ENCODE data around the gene PWWP2B.

DNA sequence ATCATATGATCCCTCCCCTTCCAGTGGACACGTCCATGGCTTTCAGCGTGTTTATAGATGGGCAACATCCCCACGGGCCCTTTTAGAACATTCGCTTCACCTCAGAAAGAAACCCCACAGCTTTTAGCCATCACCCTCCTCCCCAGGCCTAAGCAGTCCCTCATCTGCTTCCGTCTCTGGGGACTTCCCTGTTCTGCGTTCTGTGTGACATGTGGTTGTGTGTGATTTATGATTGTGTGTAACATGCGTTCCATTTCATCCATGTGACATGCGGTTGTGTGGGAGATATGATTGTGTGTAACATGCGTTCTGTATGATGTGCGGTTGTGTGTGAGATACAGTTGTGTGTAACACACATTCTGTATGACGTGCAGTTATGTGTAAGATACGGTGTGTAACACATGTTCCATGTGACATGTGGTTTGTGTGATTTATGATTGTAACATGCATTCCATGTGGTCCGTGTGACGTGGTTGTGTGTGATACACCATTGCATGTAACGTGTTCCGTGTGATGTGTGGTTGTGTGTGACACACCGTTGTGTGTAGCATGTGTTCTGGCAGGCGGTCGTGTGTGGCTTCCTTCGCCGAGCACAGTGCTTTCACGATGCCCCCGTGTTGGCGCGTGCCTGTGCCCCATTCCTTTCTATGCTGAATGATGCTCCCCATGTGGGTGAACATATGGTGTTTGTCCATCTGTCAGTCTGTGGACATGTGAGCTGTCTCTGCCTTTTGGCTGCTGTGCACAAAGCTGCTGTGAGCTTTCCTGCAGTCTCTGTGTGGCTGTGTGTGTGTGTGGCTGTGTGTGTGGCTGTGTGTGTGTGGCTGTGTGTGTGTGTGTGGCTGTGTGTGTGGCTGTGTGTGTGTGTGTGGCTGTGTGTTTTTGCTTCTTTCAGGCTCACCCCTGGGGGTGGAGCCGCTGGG lies 26.2 kb downstream of the PWWP2B start:
- TF ChIP-seq, protein P1, sequence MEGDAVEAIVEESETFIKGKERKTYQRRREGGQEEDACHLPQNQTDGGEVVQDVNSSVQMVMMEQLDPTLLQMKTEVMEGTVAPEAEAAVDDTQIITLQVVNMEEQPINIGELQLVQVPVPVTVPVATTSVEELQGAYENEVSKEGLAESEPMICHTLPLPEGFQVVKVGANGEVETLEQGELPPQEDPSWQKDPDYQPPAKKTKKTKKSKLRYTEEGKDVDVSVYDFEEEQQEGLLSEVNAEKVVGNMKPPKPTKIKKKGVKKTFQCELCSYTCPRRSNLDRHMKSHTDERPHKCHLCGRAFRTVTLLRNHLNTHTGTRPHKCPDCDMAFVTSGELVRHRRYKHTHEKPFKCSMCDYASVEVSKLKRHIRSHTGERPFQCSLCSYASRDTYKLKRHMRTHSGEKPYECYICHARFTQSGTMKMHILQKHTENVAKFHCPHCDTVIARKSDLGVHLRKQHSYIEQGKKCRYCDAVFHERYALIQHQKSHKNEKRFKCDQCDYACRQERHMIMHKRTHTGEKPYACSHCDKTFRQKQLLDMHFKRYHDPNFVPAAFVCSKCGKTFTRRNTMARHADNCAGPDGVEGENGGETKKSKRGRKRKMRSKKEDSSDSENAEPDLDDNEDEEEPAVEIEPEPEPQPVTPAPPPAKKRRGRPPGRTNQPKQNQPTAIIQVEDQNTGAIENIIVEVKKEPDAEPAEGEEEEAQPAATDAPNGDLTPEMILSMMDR (IDR thresholded peaks at IDR 0.05; ENCODE audit: extremely low read depth in 1 of 2, insufficient read depth in 1 of 2, low read depth in 1 of 2, low read length in 2 of 2), result no peak
- TF ChIP-seq POLR2A (IDR thresholded peaks at IDR 0.05; ENCODE audit: low read depth, low read length), result no peak
